HG03558 (cell line): ENCODE results near the gene NRSN2.
"Not testable (repeated sequence)": the region's sequence is repeated elsewhere in the genome, so short reads cannot be mapped to it uniquely, and the experiment has no call there.

ENCODE experiments used
- ATAC-seq: cut with Tn5 transposase; IDR thresholded peaks from one replicate; pipeline ENCODE4 v1.9.1; 2021; ENCODE audit warnings: moderate number of reproducible peaks; ENCODE audit not compliant: unreplicated experiment; ENCODE audit errors: extremely low read depth

Gene NRSN2

GRCh38 chr20:391041-391711 is 44.3 kb downstream of the NRSN2 start:
- no peak for ATAC-seq

DNA sequence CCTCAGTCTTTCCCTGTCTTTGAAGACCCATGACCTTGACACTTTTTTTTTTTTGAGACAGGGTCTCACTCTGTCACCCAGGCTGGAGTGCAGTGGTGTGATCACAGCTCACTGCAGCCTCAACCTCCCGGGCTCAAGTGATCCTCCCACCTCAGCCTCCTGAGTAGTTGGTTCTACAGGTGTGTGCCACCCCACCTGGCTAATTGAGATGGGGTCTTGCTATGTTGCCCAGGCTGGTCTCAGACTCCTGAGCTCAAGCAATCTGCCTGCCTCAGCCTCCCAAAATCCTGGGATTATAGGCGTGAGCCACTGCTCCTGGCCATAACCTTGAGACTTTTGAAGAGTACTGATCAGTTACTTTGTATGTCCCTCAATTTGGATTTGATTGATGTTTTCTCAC is 46.4 kb downstream of the NRSN2 start:
- not testable (repeated sequence) for ATAC-seq

GRCh38 chr20:396252-396618 is 49.3 kb downstream of the NRSN2 start:
- no peak for ATAC-seq

DNA sequence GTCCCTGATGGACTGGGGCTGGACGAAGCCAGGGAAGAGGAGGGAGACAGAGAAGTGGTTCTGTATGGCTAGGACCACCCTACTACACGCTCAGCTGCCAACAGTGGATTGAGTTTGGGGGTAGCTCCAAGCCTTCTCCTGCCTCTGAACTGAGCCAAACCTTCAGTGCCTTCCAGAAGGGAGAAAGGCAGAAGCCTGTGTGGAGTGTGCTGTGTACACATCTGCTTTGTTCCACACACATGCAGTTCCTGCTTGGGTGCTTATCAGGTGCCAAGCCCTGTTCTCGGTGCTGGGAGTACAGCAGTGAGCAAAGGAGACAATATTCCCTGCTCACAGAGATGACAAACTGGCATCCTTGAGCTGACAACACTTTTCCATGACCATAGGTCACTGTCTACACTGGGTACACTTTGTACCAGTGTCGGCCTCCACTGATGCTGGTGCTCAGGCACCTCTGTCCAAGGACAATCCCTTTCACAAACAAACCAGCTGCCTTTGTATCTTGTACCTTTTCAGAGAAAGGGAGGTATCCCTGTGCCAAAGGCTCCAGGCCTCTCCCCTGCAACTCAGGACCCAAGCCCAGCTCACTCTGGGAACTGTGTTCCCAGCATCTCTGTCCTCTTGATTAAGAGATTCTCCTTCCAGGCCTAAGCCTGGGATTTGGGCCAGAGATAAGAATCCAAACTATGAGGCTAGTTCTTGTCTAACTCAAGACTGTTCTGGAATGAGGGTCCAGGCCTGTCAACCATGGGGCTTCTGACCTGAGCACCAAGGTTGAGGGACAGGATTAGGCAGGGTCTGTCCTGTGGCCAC is 49.9 kb downstream of the NRSN2 start:
- ATAC-seq = no peak

- no peak for ATAC-seq
Measured at GRCh38 chr20:397432-398237, 50.7 kb downstream of the NRSN2 start.

DNA sequence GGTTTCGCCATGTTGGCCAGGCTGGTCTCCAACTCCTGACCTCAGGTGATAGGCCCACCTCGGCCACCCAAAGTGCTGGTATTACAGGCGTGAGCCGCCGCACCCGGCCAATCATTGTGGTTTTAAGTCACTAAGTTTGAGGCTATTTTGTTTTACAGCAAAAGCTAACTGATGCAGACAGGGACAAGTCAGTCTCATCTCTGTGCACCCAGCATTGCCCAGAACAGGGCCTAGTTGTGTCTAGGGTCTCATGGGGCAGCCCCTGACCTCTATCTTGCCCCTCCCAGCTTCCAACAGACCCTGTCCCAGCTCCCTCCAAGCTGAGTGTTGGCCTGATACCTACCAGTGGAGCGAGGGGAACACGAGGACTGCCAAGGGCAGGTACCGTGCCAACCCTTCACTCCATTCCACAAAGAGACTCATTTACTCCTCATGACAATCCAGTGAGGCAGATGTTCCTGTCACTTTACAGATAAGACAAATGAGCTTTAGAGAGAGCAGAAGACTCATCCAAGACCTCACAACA is 52.3 kb downstream of the NRSN2 start:
- ATAC-seq = no peak

DNA sequence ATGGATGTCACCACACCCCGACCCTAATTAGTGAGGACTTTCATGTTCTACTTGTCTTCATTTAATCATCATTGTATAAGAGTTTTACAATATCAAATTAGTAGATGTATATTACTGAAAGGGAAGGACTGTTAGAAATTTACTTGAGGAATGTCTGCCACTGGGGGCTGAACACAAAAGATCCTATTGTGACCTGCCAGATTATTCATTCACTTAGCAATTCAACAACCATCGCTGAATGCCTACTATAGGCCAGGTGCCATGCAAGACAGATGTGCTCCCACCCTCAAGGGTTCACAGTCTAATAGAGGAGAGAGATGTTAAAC is 53.2 kb downstream of the NRSN2 start:
- ATAC-seq = no peak

DNA sequence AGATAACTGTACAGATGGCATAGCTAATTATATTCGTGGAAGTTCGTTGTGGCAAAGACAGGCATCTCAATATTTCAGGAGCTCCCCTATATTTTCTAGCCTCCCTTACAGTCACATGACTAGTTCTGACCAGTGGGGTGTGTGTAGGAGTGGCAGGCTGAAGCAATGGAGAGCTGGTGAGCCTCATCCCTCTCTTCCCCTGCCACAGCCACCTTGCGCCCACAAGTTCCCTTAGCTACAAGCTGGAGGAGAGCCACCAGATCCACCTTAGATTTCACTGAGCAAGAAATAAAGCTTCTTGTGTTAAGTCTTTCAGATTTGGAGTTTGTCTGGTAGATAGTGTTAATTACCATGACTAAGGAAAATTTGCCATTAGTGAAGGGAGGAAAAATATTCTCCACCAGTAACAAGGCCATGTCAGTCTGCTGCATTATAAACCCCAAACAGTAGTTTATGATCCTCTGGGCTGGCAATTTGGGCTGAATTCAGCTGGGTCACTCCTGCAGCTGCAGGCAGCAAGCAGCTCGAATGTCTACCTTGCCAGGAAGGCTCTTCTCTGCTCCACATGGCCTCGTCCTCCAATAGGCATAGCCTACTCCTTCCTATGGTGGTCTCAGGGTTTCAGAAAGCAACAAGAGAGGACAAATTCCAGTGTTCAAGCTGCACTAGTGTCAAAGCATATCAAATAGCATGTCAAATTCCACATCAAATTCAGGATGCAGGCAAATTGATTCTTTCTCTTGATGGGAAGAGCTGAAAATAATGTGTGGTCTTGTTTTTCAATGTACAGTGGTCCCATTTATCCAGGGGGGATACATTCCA is 53.8 kb downstream of the NRSN2 start:
- no peak for ATAC-seq

DNA sequence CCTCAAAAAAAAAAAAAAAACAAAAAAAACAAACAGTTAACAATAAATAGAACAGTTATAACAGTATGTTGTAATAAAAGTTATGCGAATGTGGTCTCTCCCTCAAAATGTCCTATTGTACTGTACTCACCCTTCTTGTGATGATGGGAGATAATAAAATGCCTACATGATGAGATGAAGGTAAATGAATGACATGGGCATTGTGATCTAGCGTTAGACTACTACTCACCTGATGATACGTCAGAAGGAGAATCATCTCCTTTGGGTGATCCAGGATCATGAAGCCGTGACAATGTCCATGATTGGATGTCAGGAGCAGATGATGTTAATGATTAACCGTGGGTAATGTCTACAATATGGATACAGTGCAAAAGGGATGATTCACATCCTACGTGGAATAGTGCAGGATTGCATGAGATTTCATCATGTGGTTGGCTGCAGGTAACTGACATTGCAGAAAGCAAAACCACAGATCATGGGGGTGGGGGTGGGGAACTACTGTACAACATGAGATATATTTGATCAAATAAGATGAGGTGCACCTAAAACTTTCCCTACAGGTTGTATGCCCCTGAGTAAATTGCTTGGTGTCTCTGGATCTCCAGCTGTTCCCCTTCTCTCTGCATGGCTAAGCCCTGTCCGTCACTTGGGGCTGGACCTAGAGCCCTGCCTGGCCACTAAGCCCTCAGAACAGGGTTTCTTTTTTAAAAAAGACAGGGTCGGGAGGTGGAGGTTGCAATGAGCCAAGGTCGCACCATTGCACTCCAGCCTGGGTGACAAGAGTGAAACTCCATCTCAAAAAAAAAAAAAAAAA is 55.0 kb downstream of the NRSN2 start:
- no peak for ATAC-seq

- ATAC-seq = no peak
Measured at GRCh38 chr20:402496-402885, 55.6 kb downstream of the NRSN2 start.

GRCh38 chr20:402898-403581 is 56.1 kb downstream of the NRSN2 start:
- no peak for ATAC-seq

- no peak for ATAC-seq
Measured at GRCh38 chr20:403582-403957, 56.7 kb downstream of the NRSN2 start.

- no peak for ATAC-seq
Measured at GRCh38 chr20:404088-404487, 57.2 kb downstream of the NRSN2 start.
